Limb (tissue), 2 donors: ENCODE measurements around the gene EYA4.

Experiments
- DNase-seq, 2 donors: peaks; one replicate each; pipeline ENCODE4 v3.0.0-alpha.2; 2016; ENCODE audit errors: extremely low spot score in 2 of 2

EYA4 gene

GRCh38 chr6:133441491-133441890 is 200.3 kb downstream of the EYA4 start:
- no peak for DNase-seq

GRCh38 chr6:133446789-133447188 is 205.6 kb downstream of the EYA4 start:
- no peak for DNase-seq

- no peak for DNase-seq
These were observed 206.8 kb downstream of the EYA4 start for GRCh38 chr6:133447924-133448323.

- no peak for DNase-seq
These were observed 215.3 kb downstream of the EYA4 start for GRCh38 chr6:133456439-133456838.

GRCh38 chr6:133456944-133457343 is 215.8 kb downstream of the EYA4 start:
- DNase-seq: no peak

- peak in 1 of 2 donors; percentile 62 for DNase-seq
These were observed 218.9 kb downstream of the EYA4 start for GRCh38 chr6:133460101-133460500.

GRCh38 chr6:133463790-133464189 is 222.6 kb downstream of the EYA4 start:
- DNase-seq: no peak

- no peak for DNase-seq
These were observed 225.5 kb downstream of the EYA4 start for GRCh38 chr6:133466680-133467079.

GRCh38 chr6:133467231-133467981 is 226.2 kb downstream of the EYA4 start:
- DNase-seq: no peak

- DNase-seq: no peak
These were observed 226.8 kb downstream of the EYA4 start for GRCh38 chr6:133467982-133468380.

- DNase-seq: no peak
These were observed 227.4 kb downstream of the EYA4 start for GRCh38 chr6:133468591-133468990.

GRCh38 chr6:133474516-133474915 is 233.4 kb downstream of the EYA4 start:
- DNase-seq: no peak

- DNase-seq: no peak
These were observed 237.5 kb downstream of the EYA4 start for GRCh38 chr6:133478673-133479072.

GRCh38 chr6:133487174-133487573 is 246.0 kb downstream of the EYA4 start:
- DNase-seq: no peak

GRCh38 chr6:133495205-133495903 is 254.2 kb downstream of the EYA4 start:
- no peak for DNase-seq

- no peak for DNase-seq
These were observed 258.5 kb downstream of the EYA4 start for GRCh38 chr6:133499662-133500061.

GRCh38 chr6:133501675-133502270 is 260.6 kb downstream of the EYA4 start:
- no peak for DNase-seq

GRCh38 chr6:133502441-133503335 is 261.5 kb downstream of the EYA4 start:
- DNase-seq: peak; percentile 35 to 63

GRCh38 chr6:133503336-133503729 is 262.2 kb downstream of the EYA4 start:
- DNase-seq: peak in 1 of 2 donors; percentile 50

GRCh38 chr6:133504158-133504557 is 263.0 kb downstream of the EYA4 start:
- no peak for DNase-seq

- no peak for DNase-seq
These were observed 263.6 kb downstream of the EYA4 start for GRCh38 chr6:133504761-133505160.

- no peak for DNase-seq
These were observed 264.5 kb downstream of the EYA4 start for GRCh38 chr6:133505681-133506080.
